Naive thymus-derived CD4-positive, alpha-beta T cell (primary cell): ENCODE results near the gene TMTC2. TPM values are rescaled to one million over a fixed set of nuclear protein-coding genes. Genes with fewer than 3 reads are reported as not detected.

Experiments
- ATAC-seq: fragments of 150-1000 bp; cut with Tn5 transposase; 2 replicates; pipeline ENCODE4 v1.10.0; 2021; ENCODE audit warnings: mild to moderate bottlenecking, moderate library complexity
- CTCF ChIA-PET: fragments of 350-600 bp; sonication (Branson Sonifier 250); formaldehyde crosslinking; loops from one replicate; lab custom pipeline; 2021; ENCODE audit warnings: antibody characterized with exemption; lab: Charles Lee
- POLR2A ChIA-PET: fragments of 350-600 bp; sonication (Branson Sonifier 250); formaldehyde crosslinking; loops from one replicate; lab custom pipeline; 2021; ENCODE audit warnings: antibody characterized with exemption, inconsistent platforms; lab: Charles Lee
- DNase-seq, 9 donors: peaks; one replicate each; pipeline versions ENCODE4 v3.0.0 to v3.0.0-alpha.2; 2020 to 2022; ENCODE audit warnings: mixed read lengths in 1 of 9
- H3K27ac ChIP-seq: one replicate; pipeline ENCODE4 v1.7.0; 2013; ENCODE audit warnings: mild to moderate bottlenecking, low read depth, low read length, moderate library complexity
- H3K27me3 ChIP-seq, 2 donors: one replicate each; pipeline ENCODE4 v1.7.0; 2013; ENCODE audit warnings: low read length in 2 of 2, mild to moderate bottlenecking in 2 of 2, moderate library complexity in 2 of 2; ENCODE audit not compliant: control insufficient read depth in 2 of 2, insufficient read depth in 2 of 2
- H3K36me3 ChIP-seq, 3 experiments: 1 replicate in 2 of 3; 2 replicates in 1 of 3; pipeline ENCODE4 v1.7.0; 2013; ENCODE audit warnings: low read length in 3 of 3, mild to moderate bottlenecking in 3 of 3, moderate library complexity in 1 of 3; ENCODE audit not compliant: insufficient read depth in 3 of 3, control insufficient read depth in 2 of 3
- H3K4me1 ChIP-seq, 2 donors: one replicate each; pipeline ENCODE4 v1.7.0; 2013; ENCODE audit warnings: low read length in 2 of 2, mild to moderate bottlenecking in 2 of 2, moderate library complexity in 1 of 2; ENCODE audit not compliant: control insufficient read depth in 2 of 2, insufficient read depth in 2 of 2
- H3K4me3 ChIP-seq: 2 replicates; pipeline ENCODE4 v1.7.0; 2013; ENCODE audit warnings: mild to moderate bottlenecking, low read length
- H3K9me3 ChIP-seq, 3 experiments: 1 replicate in 2 of 3; 2 replicates in 1 of 3; pipeline ENCODE4 v1.7.0; 2013; ENCODE audit warnings: low read length in 3 of 3; ENCODE audit not compliant: control insufficient read depth in 2 of 3
- H3K27ac Mint-ChIP-seq, 9 donors: one replicate each; pipeline ENCODE4 v1.8.0; 2020 to 2022; ENCODE audit warnings: mixed read lengths in 9 of 9, mild to moderate bottlenecking in 8 of 9, moderate library complexity in 5 of 9, inconsistent platforms in 2 of 9
- H3K27me3 Mint-ChIP-seq, 5 donors: one replicate each; pipeline ENCODE4 v1.8.0; 2021 to 2022; ENCODE audit warnings: mixed read lengths in 5 of 5, mild to moderate bottlenecking in 1 of 5
- H3K36me3 Mint-ChIP-seq, 5 donors: one replicate each; pipeline ENCODE4 v1.8.0; 2020 to 2022; ENCODE audit warnings: mixed read lengths in 5 of 5, mild to moderate bottlenecking in 3 of 5, inconsistent platforms in 1 of 5
- H3K4me1 Mint-ChIP-seq, 7 donors: one replicate each; pipeline ENCODE4 v1.8.0; 2020 to 2022; ENCODE audit warnings: mixed read lengths in 7 of 7, mild to moderate bottlenecking in 3 of 7, inconsistent platforms in 1 of 7
- H3K4me3 Mint-ChIP-seq, 10 donors: one replicate each; pipeline ENCODE4 v1.8.0; 2020 to 2022; ENCODE audit warnings: mild to moderate bottlenecking in 10 of 10, mixed read lengths in 10 of 10, moderate library complexity in 6 of 10, inconsistent platforms in 2 of 10
- H3K9me3 Mint-ChIP-seq, 11 donors: one replicate each; pipeline ENCODE4 v1.8.0; 2020 to 2022; ENCODE audit warnings: mixed read lengths in 11 of 11, mild to moderate bottlenecking in 4 of 11, inconsistent platforms in 1 of 11, moderate library complexity in 1 of 11
- intact Hi-C, 2 donors: fragments of 100-400 bp; cut with micrococcal nuclease; formaldehyde crosslinking; loops; one replicate each; pipeline ENCODE4 v1.15.1; 2023
- polyA plus RNA-seq, 2 donors: library from polyadenylated mRNA; unstranded; fragments of 300-500 nt; fragmentation: Illumina TruSeq; gene quantifications; one replicate each; pipeline ENCODE4 v1.2.3, GENCODE V29; 2021
- total RNA-seq, 6 experiments: library from RNA in 5 of 6; stranded (reverse) in 5 of 6; gene quantifications; 1 replicate in 5 of 6; 2 replicates in 1 of 6; pipeline ENCODE4 v1.2.3 and lab custom pipeline; 2021 to 2026

The TMTC2 gene
- total and polyA plus RNA-seq, 7 experiments from 2014 or later = 3.1 to 11.1 (median 4.7) TPM; not detected in 2

- Histone ChIP-seq H3K4me3 (no peak overlapping the region), H3K36me3 (no peaks in the 10 kb centered on the region), H3K4me1 (no peaks in the 10 kb centered on the region), H3K27ac (no peak overlapping the region), H3K27me3 (no peaks in the 10 kb centered on the region), H3K9me3 (no peaks in the 10 kb centered on the region)
- DNase-seq = no peak
- no peak for ATAC-seq
- Mint-ChIP-seq H3K4me3 (no peak overlapping the region), H3K36me3 (peaks cover 0 to 4% (median 0%) of the 10 kb centered on the region in 5 donors), H3K4me1 (no peaks in the 10 kb centered on the region), H3K9me3 (peaks cover 0 to 1% (median 0%) of the 10 kb centered on the region in 11 donors), H3K27me3 (no peaks in the 10 kb centered on the region), H3K27ac (no peak overlapping the region)
- CTCF ChIA-PET = no interaction called here
- intact Hi-C loops = no loop called here
- POLR2A ChIA-PET = no interaction called here
Observed at GRCh38 chr12:82896277-82896676, 209.6 kb downstream of the TMTC2 start.

GRCh38 chr12:82896979-82897378 lies 210.3 kb downstream of the TMTC2 start:
- POLR2A ChIA-PET = no interaction called here
- CTCF ChIA-PET = no interaction called here
- peaks cover 0 to 1% (median 0%) of the 10 kb centered on the region in 11 donors for H3K9me3 Mint-ChIP-seq

GRCh38 chr12:82898441-82898840 lies 211.7 kb downstream of the TMTC2 start:
- intact Hi-C loops = no loop called here
- H3K9me3 Mint-ChIP-seq = no peaks in the 10 kb centered on the region
- DNase-seq (no peak), ATAC-seq (no peak)
- no peaks in the 10 kb centered on the region for H3K27me3 Mint-ChIP-seq
- H3K36me3 Mint-ChIP-seq = peaks cover 0 to 7% (median 0%) of the 10 kb centered on the region in 5 donors
- H3K4me1 Mint-ChIP-seq = no peaks in the 10 kb centered on the region
- no peaks in the 10 kb centered on the region for H3K9me3 ChIP-seq
- H3K4me1 ChIP-seq = no peaks in the 10 kb centered on the region
- H3K4me3 ChIP-seq = no peak overlapping the region
- H3K27ac Mint-ChIP-seq = no peak overlapping the region
- H3K27ac ChIP-seq = no peak overlapping the region
- no peaks in the 10 kb centered on the region for H3K36me3 ChIP-seq
- no peaks in the 10 kb centered on the region for H3K27me3 ChIP-seq
- CTCF ChIA-PET = no interaction called here
- POLR2A ChIA-PET = no interaction called here
- H3K4me3 Mint-ChIP-seq = no peak overlapping the region

More at GRCh38 chr12:82896979-82897378, 210.3 kb downstream of the TMTC2 start:
- intact Hi-C loops = no loop called here
- Mint-ChIP-seq H3K36me3 (peaks cover 0 to 4% (median 0%) of the 10 kb centered on the region in 5 donors), H3K27ac (no peak overlapping the region), H3K4me3 (no peak overlapping the region), H3K27me3 (no peaks in the 10 kb centered on the region), H3K4me1 (no peaks in the 10 kb centered on the region)
- Histone ChIP-seq H3K4me1 (no peaks in the 10 kb centered on the region), H3K9me3 (no peaks in the 10 kb centered on the region), H3K27me3 (no peaks in the 10 kb centered on the region), H3K27ac (no peak overlapping the region), H3K4me3 (no peak overlapping the region), H3K36me3 (no peaks in the 10 kb centered on the region)
- ATAC-seq (no peak), DNase-seq (no peak)

GRCh38 chr12:82904219-82904790 lies 217.6 kb downstream of the TMTC2 start:
- Mint-ChIP-seq H3K36me3 (peaks cover 0 to 3% (median 0%) of the 10 kb centered on the region in 5 donors), H3K4me1 (no peaks in the 10 kb centered on the region), H3K9me3 (no peaks in the 10 kb centered on the region), H3K27me3 (no peaks in the 10 kb centered on the region), H3K4me3 (no peak overlapping the region), H3K27ac (no peak overlapping the region)
- intact Hi-C loops = no loop called here
- POLR2A ChIA-PET = no interaction called here
- Histone ChIP-seq H3K4me1 (no peaks in the 10 kb centered on the region), H3K27ac (no peak overlapping the region), H3K36me3 (no peaks in the 10 kb centered on the region), H3K27me3 (no peaks in the 10 kb centered on the region), H3K4me3 (no peak overlapping the region), H3K9me3 (no peaks in the 10 kb centered on the region)
- no peak for ATAC-seq
- DNase-seq = no peak
- CTCF ChIA-PET = interaction anchor here (0.9 kb wide), 1 partner anchor 222 kb away, joined by 3 read pairs; no protein-coding TSS in a partner anchor

GRCh38 chr12:82910246-82910893 lies 223.7 kb downstream of the TMTC2 start:
- intact Hi-C loops = no loop called here
- DNase-seq (no peak), ATAC-seq (no peak)
- Mint-ChIP-seq H3K27ac (no peak overlapping the region), H3K4me3 (no peak overlapping the region), H3K36me3 (no peaks in the 10 kb centered on the region), H3K9me3 (peaks cover 0 to 1% (median 0%) of the 10 kb centered on the region in 11 donors), H3K27me3 (no peaks in the 10 kb centered on the region), H3K4me1 (peaks cover 0 to 1% (median 0%) of the 10 kb centered on the region in 7 donors)
- ChIA-PET CTCF (no interaction called here), POLR2A (no interaction called here)
- H3K4me1 ChIP-seq = no peaks in the 10 kb centered on the region
- no peaks in the 10 kb centered on the region for H3K27me3 ChIP-seq
- no peaks in the 10 kb centered on the region for H3K36me3 ChIP-seq
- H3K9me3 ChIP-seq = no peaks in the 10 kb centered on the region
- H3K27ac ChIP-seq = no peak overlapping the region
- H3K4me3 ChIP-seq = no peak overlapping the region

- no peak overlapping the region for H3K4me3 ChIP-seq
- ChIA-PET CTCF (no interaction called here), POLR2A (no interaction called here)
- intact Hi-C loops = no loop called here
- no peaks in the 10 kb centered on the region for H3K9me3 ChIP-seq
- peaks cover 0 to 3% (median 0%) of the 10 kb centered on the region in 5 donors for H3K27me3 Mint-ChIP-seq
- no peaks in the 10 kb centered on the region for H3K4me1 ChIP-seq
- no peak overlapping the region for H3K4me3 Mint-ChIP-seq
- ATAC-seq = no peak
- no peaks in the 10 kb centered on the region for H3K27me3 ChIP-seq
- H3K4me1 Mint-ChIP-seq = peaks cover 0 to 1% (median 0%) of the 10 kb centered on the region in 7 donors
- H3K36me3 ChIP-seq = no peaks in the 10 kb centered on the region
- H3K36me3 Mint-ChIP-seq = no peaks in the 10 kb centered on the region
- peaks cover 0 to 1% (median 0%) of the 10 kb centered on the region in 11 donors for H3K9me3 Mint-ChIP-seq
- no peak overlapping the region for H3K27ac ChIP-seq
- no peak for DNase-seq
- no peak overlapping the region for H3K27ac Mint-ChIP-seq
Observed at GRCh38 chr12:82912406-82912805, 225.7 kb downstream of the TMTC2 start.
